ENCODE data around the gene NXT1. TPM values are rescaled to one million over a fixed set of nuclear protein-coding genes. Genes with fewer than 3 reads are reported as not detected.

NXT1 gene
- total RNA-seq, 2 donors from 2014 or later: 32.5 to 57.6 TPM

DNA sequence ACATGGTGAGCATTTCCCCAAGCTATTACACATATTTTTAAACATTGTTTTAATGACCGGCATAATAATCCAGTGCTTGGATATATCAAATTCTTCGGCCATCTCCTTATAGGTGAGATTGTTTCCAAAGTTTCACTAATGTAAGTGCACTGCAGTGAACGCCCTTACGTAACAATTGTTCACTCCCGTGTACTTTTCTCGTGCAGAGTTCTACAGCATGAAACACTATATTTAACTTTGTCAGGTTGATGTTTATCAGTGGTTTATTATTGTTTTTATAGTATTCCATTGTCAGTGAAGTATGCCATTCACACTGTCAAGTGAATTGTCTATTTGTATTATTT is 7.9 kb downstream of the NXT1 start:
- H3K4me1 Mint-ChIP-seq (ENCODE audit: low read depth in 2 of 2): peaks cover 16 to 39% of the 10 kb centered on the region in 2 donors
- peak overlapping the region; percentile 88 to 94 for H3K27ac Mint-ChIP-seq
- no peaks in the 10 kb centered on the region for H3K27me3 Mint-ChIP-seq
- ATAC-seq (no peak), DNase-seq (ENCODE audit: low spot score) (no peak)
- H3K9me3 Mint-ChIP-seq: no peaks in the 10 kb centered on the region
- peak overlapping the region; percentile 94 for H3K4me3 Mint-ChIP-seq
- H3K36me3 Mint-ChIP-seq: peaks cover 11% of the 10 kb centered on the region

DNA sequence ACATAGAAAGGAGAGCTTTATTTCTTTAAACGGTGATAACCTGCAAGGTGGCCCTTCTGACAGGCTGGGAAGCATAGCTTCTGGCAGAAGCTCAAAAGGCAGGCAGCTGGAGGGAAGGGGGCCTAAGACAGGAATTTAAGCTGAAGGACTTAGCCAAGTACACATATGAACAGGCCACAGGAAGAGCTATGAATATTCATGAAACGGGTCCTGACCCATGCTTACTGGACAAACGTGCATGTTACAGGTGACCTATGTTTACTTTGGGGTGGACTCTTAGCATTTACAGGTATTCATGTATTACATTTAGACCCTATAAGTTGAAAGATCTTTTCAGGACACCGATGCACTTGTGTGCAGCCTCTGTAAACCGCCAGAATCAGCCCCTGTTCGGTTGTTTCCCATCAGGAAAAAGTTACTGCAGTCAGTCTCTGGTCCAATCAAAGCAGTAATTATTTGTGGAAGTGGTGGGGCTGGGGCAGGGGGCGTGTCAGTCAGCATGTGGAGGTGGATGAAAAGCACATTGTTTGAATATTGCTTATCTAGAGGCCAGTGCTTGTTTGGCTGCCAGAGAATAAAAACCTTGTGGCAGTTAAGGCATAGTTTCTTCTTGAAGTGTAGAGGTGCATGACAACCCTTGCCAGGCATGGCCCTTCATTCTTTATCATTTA is 8.5 kb downstream of the NXT1 start:
- no peak for ATAC-seq
- DNase-seq (ENCODE audit: low spot score): no peak
- H3K4me3 Mint-ChIP-seq: peak overlapping the region; percentile 94
- peaks cover 11% of the 10 kb centered on the region for H3K36me3 Mint-ChIP-seq
- peak overlapping the region; percentile 88 to 94 for H3K27ac Mint-ChIP-seq
- H3K9me3 Mint-ChIP-seq: no peaks in the 10 kb centered on the region
- no peaks in the 10 kb centered on the region for H3K27me3 Mint-ChIP-seq
- peaks cover 18 to 45% of the 10 kb centered on the region in 2 donors for H3K4me1 Mint-ChIP-seq (ENCODE audit: low read depth in 2 of 2)

DNA sequence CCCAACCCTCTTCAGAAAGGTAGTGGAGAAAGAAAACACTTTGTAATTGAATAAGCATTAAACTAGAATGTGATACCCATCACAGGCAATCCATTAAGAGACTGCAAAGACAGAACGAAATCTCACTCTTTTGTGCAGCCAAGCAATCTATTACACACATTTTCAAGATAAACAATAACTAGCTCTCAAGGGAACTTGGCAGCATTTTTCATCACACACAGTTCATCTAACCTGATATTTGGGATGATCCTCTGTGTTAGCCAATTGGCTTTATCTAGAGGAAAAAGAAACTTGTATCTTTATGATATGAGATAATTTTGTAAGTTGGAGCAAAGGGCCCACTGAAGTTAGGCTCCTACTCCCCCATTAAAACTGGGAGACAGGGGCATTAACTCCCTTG is 9.9 kb downstream of the NXT1 start:
- no peaks in the 10 kb centered on the region for H3K27me3 Mint-ChIP-seq
- DNase-seq (ENCODE audit: low spot score) (no peak), ATAC-seq (no peak)
- peak overlapping the region; percentile 81 for H3K4me3 Mint-ChIP-seq
- peak overlapping the region; percentile 97 to 98 for H3K27ac Mint-ChIP-seq
- no peaks in the 10 kb centered on the region for H3K9me3 Mint-ChIP-seq
- peaks cover 17% of the 10 kb centered on the region for H3K36me3 Mint-ChIP-seq
- peaks cover 31 to 56% of the 10 kb centered on the region in 2 donors for H3K4me1 Mint-ChIP-seq (ENCODE audit: low read depth in 2 of 2)

DNA sequence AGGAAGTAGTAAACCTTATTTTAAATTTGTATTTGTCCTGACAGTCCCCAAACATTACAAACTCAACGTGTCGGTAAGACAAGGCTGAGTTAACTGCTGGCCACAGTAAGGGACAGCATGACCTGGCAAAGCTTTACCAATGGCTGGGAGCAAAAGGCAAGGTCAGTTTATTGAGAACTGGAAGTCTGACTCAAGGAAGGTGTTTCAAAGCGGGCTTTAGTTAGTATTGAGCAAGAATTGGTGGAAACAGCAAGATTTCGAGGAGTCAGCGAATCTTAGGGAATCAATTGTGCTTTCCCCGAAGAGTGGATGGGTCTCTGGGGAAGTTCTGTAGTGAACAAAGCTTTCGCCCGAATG is 10.5 kb downstream of the NXT1 start:
- Mint-ChIP-seq H3K9me3 (no peaks in the 10 kb centered on the region), H3K4me1 (ENCODE audit: low read depth in 2 of 2) (peaks cover 34 to 60% of the 10 kb centered on the region in 2 donors)

DNA sequence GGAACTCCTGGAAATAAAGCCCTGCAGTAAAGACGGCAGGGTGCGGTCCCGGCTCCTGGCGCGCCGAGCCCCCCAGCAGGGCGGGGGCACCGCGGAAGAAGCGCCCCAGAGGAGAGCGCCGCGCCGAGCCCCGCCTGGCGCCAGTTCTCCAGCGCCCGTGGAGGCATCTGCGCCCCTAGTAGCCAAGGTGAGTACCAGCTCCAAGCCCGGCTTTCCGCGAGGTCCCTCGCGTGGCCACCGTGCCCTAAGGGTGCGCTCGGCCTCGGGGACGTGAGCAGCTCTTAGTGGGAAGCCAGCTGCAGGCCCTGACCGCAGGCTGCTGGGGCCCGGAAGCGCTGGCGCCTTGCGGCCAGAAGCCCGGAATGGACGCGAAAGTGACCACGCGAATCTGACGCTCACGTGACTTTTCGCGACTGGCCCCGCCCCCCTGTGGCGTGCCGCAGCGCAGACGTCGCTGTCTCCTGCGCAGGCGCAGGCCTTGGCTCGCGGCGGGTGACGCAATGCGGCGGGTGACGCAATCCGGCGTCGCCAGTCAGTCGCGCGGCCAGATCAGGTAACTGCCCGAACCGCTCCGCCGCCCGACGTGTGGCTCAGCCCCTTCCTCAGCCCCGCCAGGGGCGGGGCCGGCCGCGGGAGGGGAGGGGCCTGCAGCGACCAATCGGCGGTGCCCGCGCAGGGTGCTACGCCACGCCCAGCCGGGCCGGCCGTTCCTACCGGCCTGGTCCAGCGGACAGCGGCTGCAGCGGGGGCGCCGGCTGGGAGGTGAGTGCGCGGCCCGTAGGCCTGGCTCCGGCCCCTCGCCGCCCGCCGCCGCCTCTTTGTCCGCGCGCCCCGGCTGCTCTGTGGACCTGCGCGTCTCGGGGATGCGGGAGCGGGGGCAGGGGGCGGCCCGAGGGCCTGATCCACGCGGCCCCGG is 11.1 kb downstream of the NXT1 start, which contains the start of gene GZF1:
Gene GZF1, plus strand, starts transcription at position 707 of the 916 bp plus-strand sequence. CDS start 2,202 bp downstream, outside the sequence.
- peaks cover 22% of the 10 kb centered on the region for H3K36me3 Mint-ChIP-seq
- DNase-seq (ENCODE audit: low spot score) (peak; percentile 99), ATAC-seq (peak; percentile 91 to 92)
- H3K4me3 Mint-ChIP-seq: peak within 1 kb of the TSS; percentile 89
- no peaks in the 10 kb centered on the region for H3K27me3 Mint-ChIP-seq
- H3K27ac Mint-ChIP-seq: peak within 1 kb of the TSS; percentile 97 to 98
- H3K9me3 Mint-ChIP-seq: no peaks in the 10 kb centered on the region
- H3K4me1 Mint-ChIP-seq (ENCODE audit: low read depth in 2 of 2): peaks cover 38 to 66% of the 10 kb centered on the region in 2 donors

More for the DNA sequence above, 10.5 kb downstream of the NXT1 start:
- DNase-seq (ENCODE audit: low spot score) (no peak), ATAC-seq (no peak)
- Mint-ChIP-seq H3K27ac (peak overlapping the region; percentile 97 to 98), H3K4me3 (peak overlapping the region; percentile 81), H3K36me3 (peaks cover 21% of the 10 kb centered on the region), H3K27me3 (no peaks in the 10 kb centered on the region)

DNA sequence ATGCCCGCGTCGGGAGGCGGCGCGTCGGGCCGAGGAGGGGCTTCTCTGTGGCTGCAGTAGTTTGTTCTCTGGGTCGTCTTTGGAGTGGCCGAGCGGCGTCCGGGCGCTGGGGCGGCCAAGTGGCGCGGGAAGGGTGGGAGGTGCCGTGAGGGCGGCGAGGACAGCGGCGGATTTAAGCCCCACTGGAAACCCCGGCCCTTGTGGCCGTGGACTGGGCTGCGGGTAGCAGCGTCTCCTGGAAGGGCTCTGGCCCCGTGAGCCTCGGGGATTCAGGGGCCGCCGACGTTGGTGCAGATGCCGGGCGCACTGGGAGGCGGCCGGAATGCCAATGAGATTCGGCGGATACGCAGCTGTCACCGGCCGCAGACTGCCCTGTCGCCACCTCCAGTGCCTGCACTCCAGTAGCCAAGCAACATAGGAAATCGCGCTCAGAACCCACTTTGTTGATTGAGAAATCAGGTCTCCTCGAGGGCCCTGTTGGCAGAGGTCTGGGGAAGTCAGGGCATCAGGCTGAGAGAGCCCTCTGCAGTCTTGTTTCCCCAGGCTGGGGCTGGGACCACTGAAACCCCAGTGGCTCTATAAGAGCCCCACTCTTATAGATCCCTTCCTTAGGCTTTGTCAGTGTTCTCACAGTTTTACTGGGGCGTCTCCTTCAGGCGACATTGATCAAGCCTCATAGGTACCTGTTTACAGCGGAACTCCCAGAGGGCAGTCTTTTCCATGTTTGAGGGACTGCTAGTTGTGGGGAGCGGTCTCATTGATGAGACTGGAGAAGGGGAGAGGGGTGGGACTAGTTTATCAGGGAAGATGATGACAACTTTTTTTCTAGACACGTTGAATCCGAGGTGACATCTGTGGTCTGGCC is 12.0 kb downstream of the NXT1 start:
- no peaks in the 10 kb centered on the region for H3K9me3 Mint-ChIP-seq
- H3K27me3 Mint-ChIP-seq: no peaks in the 10 kb centered on the region
- H3K36me3 Mint-ChIP-seq: peaks cover 22% of the 10 kb centered on the region
- DNase-seq (ENCODE audit: low spot score) (peak; percentile 81), ATAC-seq (peak; percentile 15 to 31)
- H3K4me1 Mint-ChIP-seq (ENCODE audit: low read depth in 2 of 2): peaks cover 38 to 66% of the 10 kb centered on the region in 2 donors
- peak overlapping the region; percentile 89 for H3K4me3 Mint-ChIP-seq
- peak overlapping the region; percentile 97 to 98 for H3K27ac Mint-ChIP-seq

DNA sequence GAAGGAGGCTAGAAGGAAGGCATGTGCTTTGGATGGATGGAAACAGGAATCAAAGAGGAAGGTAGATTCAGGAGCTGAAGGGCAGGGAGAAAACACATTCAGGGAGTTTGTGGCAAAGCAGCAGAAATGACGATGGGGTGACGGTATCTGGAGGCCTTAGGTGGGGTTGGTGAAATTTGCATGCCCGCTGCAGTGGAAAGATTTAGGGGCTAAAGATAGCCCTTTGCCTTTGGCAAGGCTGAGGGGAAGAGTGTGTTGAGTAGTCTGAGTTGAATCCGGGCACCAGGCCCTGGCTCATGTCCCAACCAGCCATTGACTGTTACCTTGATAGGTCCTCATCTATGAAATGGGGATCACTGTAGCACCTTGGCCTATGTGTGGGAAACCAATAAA is 12.7 kb downstream of the NXT1 start:
- H3K27me3 Mint-ChIP-seq: no peaks in the 10 kb centered on the region
- peaks cover 22% of the 10 kb centered on the region for H3K36me3 Mint-ChIP-seq
- peak overlapping the region; percentile 97 to 98 for H3K27ac Mint-ChIP-seq
- peaks cover 41 to 67% of the 10 kb centered on the region in 2 donors for H3K4me1 Mint-ChIP-seq (ENCODE audit: low read depth in 2 of 2)
- ATAC-seq: no peak
- DNase-seq (ENCODE audit: low spot score): no peak
- no peaks in the 10 kb centered on the region for H3K9me3 Mint-ChIP-seq
- peak overlapping the region; percentile 89 for H3K4me3 Mint-ChIP-seq

DNA sequence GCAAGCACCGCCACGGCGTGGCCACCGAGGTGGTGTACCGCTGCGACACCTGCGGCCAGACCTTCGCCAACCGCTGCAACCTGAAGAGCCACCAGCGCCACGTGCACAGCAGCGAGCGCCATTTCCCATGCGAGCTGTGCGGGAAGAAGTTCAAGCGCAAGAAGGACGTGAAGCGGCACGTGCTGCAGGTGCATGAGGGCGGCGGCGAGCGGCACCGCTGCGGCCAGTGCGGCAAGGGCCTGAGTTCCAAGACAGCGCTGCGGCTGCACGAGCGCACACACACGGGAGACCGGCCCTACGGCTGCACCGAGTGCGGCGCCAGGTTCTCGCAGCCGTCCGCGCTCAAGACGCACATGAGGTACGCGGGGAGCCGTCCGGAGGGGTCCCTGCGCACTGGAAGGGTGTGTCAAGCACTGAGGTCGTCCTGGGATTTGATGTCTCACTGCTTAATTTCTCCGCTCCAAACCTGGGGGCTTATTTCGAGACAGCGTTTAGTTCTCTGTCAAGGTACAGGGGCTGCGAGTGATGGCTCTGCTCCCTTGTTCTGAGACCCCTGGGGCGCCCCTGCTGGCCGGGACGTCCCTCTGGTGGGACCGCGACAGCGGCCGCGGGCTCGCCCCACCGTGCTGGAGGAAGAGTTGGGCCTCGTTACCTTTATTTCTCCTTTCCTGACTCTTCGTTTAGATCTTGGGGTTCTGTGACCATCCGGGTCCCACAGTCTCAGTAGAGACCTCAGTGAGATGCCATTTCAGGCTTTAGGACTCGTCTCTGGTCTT is 15.0 kb downstream of the NXT1 start:
- ATAC-seq (no peak), DNase-seq (ENCODE audit: low spot score) (no peak)
- H3K4me1 Mint-ChIP-seq (ENCODE audit: low read depth in 2 of 2): peaks cover 41 to 59% of the 10 kb centered on the region in 2 donors
- H3K36me3 Mint-ChIP-seq: peaks cover 23% of the 10 kb centered on the region
- no peaks in the 10 kb centered on the region for H3K9me3 Mint-ChIP-seq
- H3K4me3 Mint-ChIP-seq: peak overlapping the region; percentile 70
- H3K27me3 Mint-ChIP-seq: no peaks in the 10 kb centered on the region
- H3K27ac Mint-ChIP-seq: peak overlapping the region; percentile 60 to 79

DNA sequence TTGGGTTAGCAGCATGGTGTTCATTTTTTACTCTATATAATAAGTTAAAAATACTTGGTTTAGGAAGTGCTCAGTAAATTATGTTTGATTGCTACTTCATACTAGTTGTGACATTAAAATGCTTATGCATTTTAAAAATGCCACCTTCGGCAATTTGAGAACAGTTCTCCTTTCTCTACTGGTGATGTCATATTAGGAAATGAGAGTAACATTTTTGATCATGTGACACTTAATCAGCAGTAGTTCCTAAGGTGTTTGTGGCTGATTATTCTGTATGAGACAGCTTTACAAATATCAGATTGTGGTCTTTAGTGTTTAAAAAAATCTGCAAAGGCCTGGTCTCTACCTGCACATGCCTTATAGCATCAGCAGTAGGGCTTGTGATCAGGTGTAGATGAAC is 15.8 kb downstream of the NXT1 start:
- no peak for DNase-seq (ENCODE audit: low spot score)
- Mint-ChIP-seq H3K4me1 (ENCODE audit: low read depth in 2 of 2) (peaks cover 39 to 53% of the 10 kb centered on the region in 2 donors), H3K27ac (peak overlapping the region; percentile 40 to 79)

DNA sequence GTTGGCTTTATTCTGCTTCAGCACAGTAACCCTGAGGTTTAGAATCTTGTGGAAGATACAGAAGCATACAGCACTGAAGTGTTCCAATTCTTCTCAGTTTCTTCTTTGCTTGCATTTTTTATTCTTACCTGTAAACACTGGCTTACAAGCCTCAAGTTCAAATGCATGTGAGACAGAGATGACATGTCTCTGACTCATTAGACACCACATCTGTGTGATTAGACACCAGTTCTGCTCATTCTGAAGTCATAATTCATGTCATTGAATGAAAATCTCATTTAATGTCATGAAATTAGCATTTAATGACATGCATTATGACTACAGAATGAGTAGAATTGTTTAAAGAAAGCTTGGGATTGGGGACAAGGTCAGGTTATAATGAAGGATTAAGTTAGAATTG is 17.2 kb downstream of the NXT1 start:
- H3K27me3 Mint-ChIP-seq: no peaks in the 10 kb centered on the region
- peaks cover 34% of the 10 kb centered on the region for H3K36me3 Mint-ChIP-seq
- DNase-seq (ENCODE audit: low spot score) (no peak), ATAC-seq (no peak)
- peaks cover 38 to 48% of the 10 kb centered on the region in 2 donors for H3K4me1 Mint-ChIP-seq (ENCODE audit: low read depth in 2 of 2)
- peak overlapping the region in 1 of 2 donors; percentile 28 for H3K27ac Mint-ChIP-seq
- no peaks in the 10 kb centered on the region for H3K9me3 Mint-ChIP-seq
- H3K4me3 Mint-ChIP-seq: no peak overlapping the region

More for the DNA sequence above, 15.8 kb downstream of the NXT1 start:
- Mint-ChIP-seq H3K27me3 (no peaks in the 10 kb centered on the region), H3K9me3 (no peaks in the 10 kb centered on the region), H3K4me3 (peak overlapping the region; percentile 46), H3K36me3 (peaks cover 28% of the 10 kb centered on the region)
- no peak for ATAC-seq

DNA sequence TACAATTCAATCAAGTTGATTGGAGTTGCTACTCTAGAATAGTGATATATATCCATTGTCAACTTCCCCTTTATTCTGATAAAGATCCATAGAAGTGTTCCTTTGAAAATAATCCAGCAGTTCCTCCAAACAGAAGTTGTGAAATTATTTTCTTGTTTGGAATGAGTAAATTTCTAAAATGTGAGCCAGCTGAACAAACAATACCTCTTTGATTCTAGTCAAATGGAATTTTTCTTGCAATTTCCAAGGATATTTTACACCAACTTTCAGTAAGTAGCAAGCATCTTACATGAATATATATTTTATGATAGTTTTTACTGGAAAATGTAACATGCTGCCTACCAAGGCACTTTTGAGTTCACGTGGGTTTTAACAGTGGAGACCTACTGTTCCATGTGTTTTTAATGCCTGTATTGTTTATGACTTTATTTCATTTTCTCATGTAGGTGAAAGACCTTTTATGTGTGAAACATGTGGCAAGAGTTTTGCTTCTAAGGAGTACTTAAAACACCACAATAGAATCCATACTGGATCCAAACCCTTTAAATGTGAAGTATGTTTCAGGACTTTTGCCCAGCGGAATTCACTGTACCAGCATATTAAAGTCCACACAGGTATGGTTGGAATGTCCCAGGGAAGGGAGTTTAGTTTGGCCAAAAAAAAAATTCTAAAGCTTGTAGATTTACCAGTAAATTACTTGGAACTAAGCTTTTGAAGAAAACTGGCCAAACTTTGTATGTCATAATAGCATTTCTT is 17.9 kb downstream of the NXT1 start:
- Mint-ChIP-seq H3K36me3 (peaks cover 27% of the 10 kb centered on the region), H3K9me3 (no peaks in the 10 kb centered on the region), H3K4me3 (no peak overlapping the region), H3K27me3 (no peaks in the 10 kb centered on the region), H3K27ac (peak overlapping the region in 1 of 2 donors; percentile 28), H3K4me1 (ENCODE audit: low read depth in 2 of 2) (peaks cover 30 to 41% of the 10 kb centered on the region in 2 donors)
- ATAC-seq (no peak), DNase-seq (ENCODE audit: low spot score) (no peak)

DNA sequence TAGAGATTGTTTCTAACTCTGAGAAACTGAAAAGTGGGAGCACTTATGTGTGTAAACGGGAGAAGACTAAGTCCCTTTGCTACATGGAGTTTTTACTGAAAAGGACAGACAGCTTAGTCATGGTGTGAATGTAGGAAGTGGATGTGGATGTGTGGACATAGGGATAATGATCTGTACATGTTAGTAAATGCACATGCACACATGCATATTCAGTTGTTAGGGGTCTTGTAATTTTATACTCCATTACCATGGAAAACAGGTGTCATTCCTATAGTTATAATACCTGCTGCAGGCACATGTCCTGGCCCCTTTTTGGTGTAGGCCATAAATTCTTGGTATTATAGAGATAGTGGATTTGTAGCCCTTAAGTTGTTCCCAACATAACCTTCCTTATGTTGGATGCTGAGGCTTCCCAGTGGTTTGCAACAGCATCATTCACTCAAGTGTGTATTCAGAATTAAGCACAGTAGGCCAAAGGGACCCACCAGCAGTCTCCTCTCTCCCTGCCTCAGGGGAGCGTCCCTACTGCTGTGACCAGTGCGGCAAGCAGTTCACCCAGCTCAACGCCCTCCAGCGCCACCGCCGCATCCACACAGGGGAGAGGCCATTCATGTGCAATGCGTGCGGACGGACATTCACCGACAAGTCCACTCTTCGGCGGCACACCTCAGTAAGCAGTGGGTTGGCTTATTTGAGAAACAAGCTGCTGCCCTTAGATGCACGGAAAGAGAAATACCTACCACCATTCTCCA is 18.7 kb downstream of the NXT1 start:
- no peak for DNase-seq (ENCODE audit: low spot score)
- H3K36me3 Mint-ChIP-seq: peaks cover 26% of the 10 kb centered on the region
- no peaks in the 10 kb centered on the region for H3K27me3 Mint-ChIP-seq
- H3K27ac Mint-ChIP-seq: no peak overlapping the region
- H3K4me1 Mint-ChIP-seq (ENCODE audit: low read depth in 2 of 2): peaks cover 26 to 33% of the 10 kb centered on the region in 2 donors
- ATAC-seq: peak in 1 of 2 donors; percentile 31
- no peaks in the 10 kb centered on the region for H3K9me3 Mint-ChIP-seq
- no peak overlapping the region for H3K4me3 Mint-ChIP-seq

Data from natural killer cell treated with Interleukin-12 subunit alpha and Interleukin-12 subunit beta and Interleukin-15 and Interleukin-18, amount 100 ng/mL, for 72 hours (primary cell).